IMR-90 (cell line): ENCODE results near the gene MAPK8IP3. TPM values are rescaled to one million over a fixed set of nuclear protein-coding genes. Genes with fewer than 3 reads are reported as not detected.
A peak's percentile ranks its signal among the peaks of the same experiment; 100 is the strongest.

ENCODE experiments used
- ATAC-seq: fragments of 200-7000 bp; cut with Tn5 transposase; 2 replicates; pipeline ENCODE4 v1.9.1; 2020; ENCODE audit warnings: low read depth, mild to moderate bottlenecking, moderate library complexity
- BruUV-seq: library from RNA; stranded (reverse); fragments of 400-500 nt; replicated peaks from 2 replicates; lab custom pipeline; 2021; lab: Mats Ljungman, UMichigan
- CTCF ChIA-PET: fragments of 300-600 bp; formaldehyde crosslinking; extraction: SDS; loops from one replicate; lab custom pipeline; 2021; ENCODE audit warnings: antibody characterized with exemption; lab: Yijun Ruan, JAX
- POLR2A ChIA-PET: fragments of 300-600 bp; sonication (Branson Sonifier 250); formaldehyde crosslinking; loops from one replicate; lab custom pipeline; 2022; ENCODE audit warnings: antibody characterized with exemption; ENCODE audit not compliant: unreplicated experiment; lab: Charles Lee
- DNase-seq: peaks from one replicate; pipeline ENCODE4 v3.0.0; 2013
- H2AFZ ChIP-seq: replicated peaks from 2 replicates; pipeline ENCODE3; 2013; ENCODE audit warnings: low read length, mild to moderate bottlenecking; ENCODE audit not compliant: poor library complexity
- H2AK5ac ChIP-seq: 2 replicates; pipeline ENCODE4 v1.6.1; 2013; ENCODE audit warnings: low read depth, low read length, inconsistent platforms
- H2AK9ac ChIP-seq: replicated peaks from 2 replicates; pipeline ENCODE3; 2013; ENCODE audit warnings: mild to moderate bottlenecking, low read depth, low read length, moderate library complexity; ENCODE audit not compliant: poor library complexity
- H2BK120ac ChIP-seq: 2 replicates; pipeline ENCODE4 v1.6.1; 2013; ENCODE audit warnings: low read depth, low read length, inconsistent platforms
- H2BK15ac ChIP-seq: 3 replicates; pipeline ENCODE4 v1.6.1; 2013; ENCODE audit warnings: low read depth, low read length, inconsistent platforms
- H2BK20ac ChIP-seq: 2 replicates; pipeline ENCODE4 v1.6.1; 2013; ENCODE audit warnings: low read depth, mild to moderate bottlenecking, inconsistent platforms, low read length, moderate library complexity
- H2BK5ac ChIP-seq: 2 replicates; pipeline ENCODE4 v1.6.1; 2013; ENCODE audit warnings: mild to moderate bottlenecking, low read depth, low read length, inconsistent platforms; ENCODE audit not compliant: poor library complexity, severe bottlenecking
- H3K14ac ChIP-seq: replicated peaks from 2 replicates; pipeline ENCODE4 v1.6.1; 2013; ENCODE audit warnings: low read depth, low read length, inconsistent platforms
- H3K18ac ChIP-seq: 2 replicates; pipeline ENCODE4 v1.6.1; 2013; ENCODE audit warnings: low read depth, low read length, control low read depth
- H3K23ac ChIP-seq: 2 replicates; pipeline ENCODE4 v1.6.1; 2013; ENCODE audit warnings: low read depth, low read length, inconsistent platforms
- H3K27ac ChIP-seq: 2 replicates; pipeline ENCODE4 v1.5.1; 2013; ENCODE audit warnings: mild to moderate bottlenecking, control low read depth, low read length; ENCODE audit not compliant: insufficient read depth
- H3K27me3 ChIP-seq: 2 replicates; pipeline ENCODE4 v1.6.1; 2013; ENCODE audit warnings: low read length; ENCODE audit not compliant: control insufficient read depth, insufficient read depth
- H3K36me3 ChIP-seq: 2 replicates; pipeline ENCODE4 v1.6.1; 2013; ENCODE audit warnings: low read length, mixed read lengths; ENCODE audit not compliant: control insufficient read depth, insufficient read depth
- H3K4ac ChIP-seq: 2 replicates; pipeline ENCODE4 v1.6.1; 2013; ENCODE audit warnings: low read depth, low read length, inconsistent platforms
- H3K4me1 ChIP-seq: 2 replicates; pipeline ENCODE4 v1.6.1; 2013; ENCODE audit warnings: low read length, mixed read lengths; ENCODE audit not compliant: control insufficient read depth, insufficient read depth
- H3K4me2 ChIP-seq: 2 replicates; pipeline ENCODE4 v1.6.1; 2013; ENCODE audit warnings: low read depth, mild to moderate bottlenecking, control low read depth, low read length, moderate library complexity
- H3K4me3 ChIP-seq: 2 replicates; pipeline ENCODE4 v1.5.1; 2013; ENCODE audit warnings: low read depth, mild to moderate bottlenecking, control low read depth, low read length, moderate library complexity; ENCODE audit not compliant: insufficient read depth
- H3K56ac ChIP-seq: 2 replicates; pipeline ENCODE4 v1.6.1; 2013; ENCODE audit warnings: low read length, inconsistent platforms; ENCODE audit not compliant: insufficient read depth; ENCODE audit errors: extremely low read depth
- H3K79me1 ChIP-seq, 2 experiments: 2 replicates each; pipeline ENCODE4 v1.6.1; 2013; ENCODE audit warnings: low read length in 2 of 2, inconsistent platforms in 1 of 2, low read depth in 1 of 2
- H3K9ac ChIP-seq: 2 replicates; pipeline ENCODE4 v1.6.1; 2013; ENCODE audit warnings: low read depth, low read length, control low read depth
- H3K9me1 ChIP-seq: 2 replicates; pipeline ENCODE4 v1.6.1; 2013; ENCODE audit warnings: low read length, inconsistent platforms; ENCODE audit not compliant: insufficient read depth
- H3K9me3 ChIP-seq: 2 replicates; pipeline ENCODE4 v1.6.1; 2013; ENCODE audit warnings: low read length; ENCODE audit not compliant: control insufficient read depth, insufficient read depth
- H4K20me1 ChIP-seq: 2 replicates; pipeline ENCODE4 v1.6.1; 2013; ENCODE audit warnings: low read length, inconsistent platforms; ENCODE audit not compliant: insufficient read depth
- H4K5ac ChIP-seq: 2 replicates; pipeline ENCODE4 v1.6.1; 2013; ENCODE audit warnings: mild to moderate bottlenecking, low read depth, low read length, control low read depth
- H4K8ac ChIP-seq, 2 experiments: 2 replicates each; pipeline ENCODE4 v1.6.1; 2013; ENCODE audit warnings: low read depth in 2 of 2, low read length in 2 of 2, control low read depth in 1 of 2, inconsistent platforms in 1 of 2
- H4K91ac ChIP-seq: 2 replicates; pipeline ENCODE4 v1.6.1; 2013; ENCODE audit warnings: low read depth, low read length, inconsistent platforms; ENCODE audit not compliant: insufficient read depth
- CHD1 ChIP-seq: IDR thresholded peaks from 2 replicates; pipeline ENCODE4 v1.6.1; 2012; ENCODE audit warnings: low read depth, low read length, improper control_type of control experiment
- CTCF ChIP-seq: conservative IDR thresholded peaks from 2 replicates; pipeline ENCODE4 v1.5.1; 2012; ENCODE audit warnings: mild to moderate bottlenecking, low read depth, low read length, improper control_type of control experiment
- FOS ChIP-seq: fragments of 150-350 bp; IDR thresholded peaks from 2 replicates; pipeline ENCODE4 v1.6.1; 2016; ENCODE audit warnings: low read depth, low read length
- MAFK ChIP-seq: IDR thresholded peaks from 2 replicates; pipeline ENCODE4 v1.6.1; 2012; ENCODE audit warnings: low read depth, low read length, improper control_type of control experiment
- RCOR1 ChIP-seq: IDR thresholded peaks from 2 replicates; pipeline ENCODE4 v1.6.1; 2012; ENCODE audit warnings: mild to moderate bottlenecking, low read length, improper control_type of control experiment; ENCODE audit not compliant: insufficient replicate concordance
- RFX5 ChIP-seq: IDR thresholded peaks from 2 replicates; pipeline ENCODE4 v1.8.0; 2012; ENCODE audit warnings: low read depth, mild to moderate bottlenecking, low read length, moderate library complexity
- SMC3 ChIP-seq: fragments of 150-350 bp; IDR thresholded peaks from 2 replicates; pipeline ENCODE4 v1.6.1; 2016; ENCODE audit warnings: low read depth, mild to moderate bottlenecking, antibody characterized with exemption, low read length, moderate library complexity
- WGBS, 2 experiments: methylation state at CpG; one replicate each; pipeline versions ENCODE4 v1.1.5 to v1.1.7; 2013; ENCODE audit warnings: missing lambda C conversion rate in 2 of 2; ENCODE audit not compliant: insufficient read length in 1 of 2; ENCODE audit errors: extremely low coverage in 2 of 2; 5-methylcytosine and 5-hydroxymethylcytosine counted together
- dilution Hi-C: fragments of 300-500 bp; cut with HindIII; formaldehyde crosslinking; loops from one replicate; pipeline ENCODE4 v1.14.3; 2018; ENCODE audit warnings: low sequenced_read_pairs; ENCODE audit not compliant: unreplicated experiment
- in situ Hi-C: fragments of 300-500 bp; cut with MboI; formaldehyde crosslinking; loops from 3 replicates; pipeline ENCODE4 v1.14.3; 2019; ENCODE audit warnings: low sequenced_read_pairs, inconsistent platforms, mixed read lengths
- intact Hi-C: fragments of 100-400 bp; cut with micrococcal nuclease; formaldehyde crosslinking; loops from 2 replicates; pipeline ENCODE4 v1.10.0; 2022
- polyA plus RNA-seq, 3 experiments: library from polyadenylated mRNA; depleted of rRNA; stranded (reverse); fragments of >200 nt; gene quantifications; 2 replicates each; pipeline ENCODE4 v1.2.3, GENCODE V29; 2012; ENCODE audit warnings: low replicate concordance in 1 of 3
- total RNA-seq: library from RNA; depleted of rRNA; stranded (reverse); fragments of >200 nt; gene quantifications from 2 replicates; pipeline ENCODE4 v1.2.3, GENCODE V29; 2012

Gene MAPK8IP3
- total and polyA plus RNA-seq, 2 of the 4 experiments (the other 2 are of a cell fraction) = 17.0 to 69.1 TPM

- H3K4me3 ChIP-seq = no peak overlapping the region
- no peak overlapping the region for H3K23ac ChIP-seq
- no peak overlapping the region for H3K9ac ChIP-seq
- peaks cover 8% of the 10 kb centered on the region for H3K4me1 ChIP-seq
- dilution Hi-C loops (no loop called here), in situ Hi-C loops (no loop called here), intact Hi-C loops (no loop called here)
- 0 out of 2 replicates have a peak overlapping the region, but pooled peaks have one; percentile 9 for H2AK5ac ChIP-seq
- H3K18ac ChIP-seq = no peak overlapping the region
- H2AK9ac ChIP-seq = peak overlapping the region; percentile 50
- POLR2A ChIA-PET = no interaction called here
- H2BK20ac ChIP-seq = no peak overlapping the region
- H2BK15ac ChIP-seq = no peak overlapping the region
- H2BK5ac ChIP-seq = no peak overlapping the region
- no peak overlapping the region for H3K56ac ChIP-seq
- H4K8ac ChIP-seq = no peak overlapping the region
- peaks cover 20 to 77% of the 10 kb centered on the region in 2 experiments for H3K79me1 ChIP-seq
- DNase-seq (no peak), ATAC-seq (no peak)
- TF ChIP-seq RCOR1 = no peak
- TF ChIP-seq MAFK = no peak
- TF ChIP-seq SMC3 = no peak
- TF ChIP-seq CHD1 = no peak
- TF ChIP-seq RFX5 = no peak
- no peak for TF ChIP-seq CTCF
- no peak for TF ChIP-seq FOS
- no peak overlapping the region for H2BK120ac ChIP-seq
- no TSS peak for BruUV-seq
- H3K14ac ChIP-seq = no peak overlapping the region
- no peak overlapping the region for H2AFZ ChIP-seq
- peaks cover 37% of the 10 kb centered on the region for H4K20me1 ChIP-seq
- H3K27ac ChIP-seq = no peak overlapping the region
- no peaks in the 10 kb centered on the region for H3K9me3 ChIP-seq
- CTCF ChIA-PET = no interaction called here
- no CpG with 5 or more reads among the region's 18 CpGs for WGBS, 2 experiments
- H3K4ac ChIP-seq = no peak overlapping the region
- H3K36me3 ChIP-seq = peaks cover 35% of the 10 kb centered on the region
- H3K27me3 ChIP-seq = no peaks in the 10 kb centered on the region
- no peak overlapping the region for H4K5ac ChIP-seq
- H3K4me2 ChIP-seq = no peak overlapping the region
- no peak overlapping the region for H4K91ac ChIP-seq
- H3K9me1 ChIP-seq = peaks cover 32% of the 10 kb centered on the region
Measured at GRCh38 chr16:1677339-1677738, 28.7 kb upstream of the MAPK8IP3 start.
